ENCODE measurements around the gene GRK5.

GRK5 gene

DNA sequence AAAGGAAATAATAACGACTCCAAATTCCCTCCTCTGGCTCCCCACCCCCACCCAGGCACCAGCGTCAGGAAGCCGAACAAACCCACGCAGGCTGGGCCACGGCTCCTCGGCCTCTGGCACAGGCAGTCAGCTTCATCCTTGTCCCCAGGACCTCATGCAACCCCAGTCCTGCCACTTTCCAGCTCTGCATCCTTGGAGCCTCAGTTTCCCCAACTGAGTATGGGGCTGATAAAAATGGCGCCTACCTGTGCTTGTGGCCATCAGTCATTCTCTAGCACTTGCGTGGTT is 198.1 kb downstream of the GRK5 start:
- no peak for DNase-seq (ENCODE audit: low read depth, low spot score)

DNA sequence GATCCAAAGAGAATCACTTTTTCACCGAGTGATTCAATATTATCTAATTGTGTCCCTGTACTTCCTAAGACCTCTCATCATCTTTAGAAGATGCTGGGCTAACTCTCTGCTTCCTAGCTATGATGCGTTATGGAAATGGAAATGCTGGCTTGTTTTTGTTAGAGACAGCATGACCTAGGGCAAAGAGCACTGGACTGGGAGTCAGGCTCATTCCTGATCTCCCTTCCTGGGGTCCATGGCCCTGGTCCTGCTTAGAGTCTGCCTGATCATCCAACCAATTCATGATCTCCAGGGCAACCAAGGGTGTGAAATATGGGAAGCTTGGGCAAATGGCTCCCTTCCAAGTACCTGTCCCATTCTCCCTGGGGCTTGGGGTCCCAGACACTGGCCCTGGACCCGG is 198.8 kb downstream of the GRK5 start:
- no peak for DNase-seq (ENCODE audit: low read depth, low spot score)

GRCh38 chr10:119406601-119407253 is 199.4 kb downstream of the GRK5 start:
- DNase-seq (ENCODE audit: low read depth, low spot score) = no peak

GRCh38 chr10:119407254-119407777 is 199.9 kb downstream of the GRK5 start:
- no peak for DNase-seq (ENCODE audit: low read depth, low spot score)

- no peak for DNase-seq (ENCODE audit: low read depth, low spot score)
These were observed 200.7 kb downstream of the GRK5 start for GRCh38 chr10:119408072-119408471.

DNA sequence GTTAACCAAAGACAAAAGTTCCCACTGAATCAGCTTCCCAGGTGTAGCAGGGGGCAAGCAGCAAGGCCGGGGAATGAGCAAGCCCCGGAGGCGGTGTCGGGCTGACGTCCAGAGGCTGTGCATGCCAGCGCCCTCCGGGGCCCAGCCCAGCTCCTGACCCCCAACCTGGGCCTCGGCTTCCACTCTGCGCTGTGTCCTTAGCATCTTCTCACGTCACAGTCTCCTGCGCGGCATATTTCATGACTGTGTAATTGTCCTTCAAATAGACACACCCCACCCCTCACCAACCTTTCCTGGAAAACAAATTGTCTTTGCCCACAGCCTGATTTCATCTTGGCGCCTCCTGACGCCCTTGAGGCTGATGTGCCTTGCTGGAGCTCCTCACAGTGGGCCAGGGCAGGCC is 201.6 kb downstream of the GRK5 start:
- no peak for DNase-seq (ENCODE audit: low read depth, low spot score)

- DNase-seq (ENCODE audit: low read depth, low spot score) = no peak
These were observed 202.0 kb downstream of the GRK5 start for GRCh38 chr10:119409385-119409784.

DNA sequence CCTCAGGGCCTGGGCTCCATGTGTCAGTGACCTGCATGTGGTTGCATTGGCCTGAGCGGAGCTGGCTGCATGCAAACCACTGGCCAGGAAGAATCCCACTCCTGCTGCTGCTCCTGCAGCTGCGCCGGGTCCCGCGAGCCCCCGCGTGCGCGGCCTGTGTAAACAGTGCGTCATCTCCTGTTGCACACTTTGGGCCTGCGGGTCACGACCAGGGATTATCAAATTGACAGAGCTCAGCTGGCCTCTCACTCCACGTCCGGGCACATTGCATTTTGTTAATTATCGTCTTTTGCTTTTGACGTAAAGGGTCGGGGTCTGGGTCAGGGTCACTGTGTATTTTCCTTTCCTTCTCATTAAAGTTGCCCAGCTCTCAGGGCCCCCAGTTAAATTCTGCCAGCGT is 202.5 kb downstream of the GRK5 start:
- DNase-seq (ENCODE audit: low read depth, low spot score) = no peak

DNA sequence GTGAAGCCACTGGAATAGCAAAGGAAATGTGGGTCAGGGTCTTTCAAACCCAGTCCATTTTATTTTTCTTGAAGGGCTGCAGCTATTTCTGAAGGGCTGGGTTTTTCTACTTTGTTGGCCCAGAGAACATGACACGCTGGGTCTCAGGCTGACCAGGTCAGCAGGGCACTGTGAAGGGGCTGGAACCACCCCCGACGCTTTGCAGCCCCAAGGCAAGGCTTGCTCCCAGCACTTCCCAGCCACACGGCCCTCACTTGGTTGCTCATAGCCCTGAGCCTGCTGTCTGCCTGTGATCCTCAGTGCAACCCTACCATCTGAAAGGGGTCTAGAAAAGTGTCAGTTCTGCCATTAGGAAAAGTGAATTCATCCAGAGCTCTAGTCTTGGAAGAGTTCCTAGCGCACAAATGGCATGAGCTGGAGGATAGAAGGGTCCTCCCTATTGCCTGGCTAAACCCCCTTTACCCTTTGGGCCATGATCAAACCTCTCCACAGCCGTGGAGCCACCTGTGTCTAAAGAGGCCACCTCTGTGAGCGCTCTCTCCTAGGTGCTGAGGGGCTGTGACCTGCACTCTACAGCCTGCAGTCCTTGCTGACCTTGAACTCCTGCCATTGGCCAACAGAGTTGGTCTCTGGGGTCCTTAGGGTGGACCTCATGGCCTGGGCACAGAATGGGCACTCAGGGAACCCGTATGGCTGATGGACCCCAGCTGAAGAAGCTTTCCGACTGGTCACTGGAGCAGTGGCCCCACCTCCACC is 203.2 kb downstream of the GRK5 start:
- DNase-seq (ENCODE audit: low read depth, low spot score) = no peak

DNA sequence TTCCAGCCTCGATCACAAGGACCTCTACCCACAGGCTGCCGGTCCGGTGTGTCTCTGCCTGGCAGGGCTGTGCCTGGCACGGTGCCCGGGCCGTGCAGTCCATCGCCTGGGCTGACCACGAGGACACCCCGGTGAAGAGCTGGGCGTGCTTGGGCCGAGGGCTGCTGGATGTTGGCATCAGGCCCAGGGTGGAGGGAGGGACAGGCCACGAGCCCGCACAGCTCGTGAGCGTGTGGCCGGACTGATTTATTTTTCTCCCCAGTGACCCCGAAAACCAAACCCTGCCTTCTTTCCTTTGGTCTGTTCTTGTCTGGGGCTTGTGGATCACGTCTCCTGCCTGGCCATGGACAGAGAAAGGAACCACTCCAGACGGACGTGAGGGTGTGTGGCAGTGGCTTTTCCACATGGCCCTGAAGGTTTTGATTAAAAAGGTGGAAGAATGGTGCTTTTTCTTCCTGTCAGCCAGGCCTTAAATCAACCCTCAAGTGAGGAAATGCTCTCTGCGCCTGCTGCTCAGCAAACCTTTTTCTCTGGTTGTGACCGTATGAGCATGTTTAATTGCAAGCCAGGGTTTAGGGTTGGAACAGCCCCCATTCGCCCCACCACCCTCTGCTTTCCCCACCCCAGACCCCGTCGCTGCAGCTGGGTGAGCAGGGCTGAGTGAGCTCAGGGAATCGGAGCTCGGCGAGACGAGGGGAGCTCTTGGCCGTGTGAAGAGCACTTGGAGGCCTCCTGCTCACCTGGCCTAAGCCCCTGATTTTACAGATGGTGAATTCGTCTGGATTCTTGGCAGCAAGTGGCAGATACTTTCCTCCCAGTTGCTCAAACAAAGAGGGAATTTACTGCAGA is 205.1 kb downstream of the GRK5 start:
- DNase-seq (ENCODE audit: low read depth, low spot score) = no peak

DNA sequence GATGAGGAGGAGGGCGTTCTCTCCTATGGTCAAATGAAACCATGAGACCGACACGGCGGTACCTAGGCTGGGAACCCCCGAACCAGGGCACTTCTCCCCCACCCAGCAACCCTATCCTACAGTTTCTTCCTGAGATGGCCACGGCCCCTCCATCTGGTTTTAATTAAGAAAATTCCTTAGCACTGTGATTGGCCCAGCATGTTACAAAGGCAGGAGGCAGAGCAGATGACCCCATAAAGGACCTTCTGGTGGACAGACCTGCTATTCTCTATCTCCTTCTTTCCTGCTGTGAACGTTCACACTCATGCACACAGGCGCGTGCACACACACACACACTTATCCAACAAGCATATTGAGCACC is 205.7 kb downstream of the GRK5 start:
- no peak for DNase-seq (ENCODE audit: low read depth, low spot score)

GRCh38 chr10:119413471-119414080 is 206.2 kb downstream of the GRK5 start:
- DNase-seq (ENCODE audit: low read depth, low spot score) = no peak

GRCh38 chr10:119414081-119414611 is 206.8 kb downstream of the GRK5 start:
- no peak for DNase-seq (ENCODE audit: low read depth, low spot score)

DNA sequence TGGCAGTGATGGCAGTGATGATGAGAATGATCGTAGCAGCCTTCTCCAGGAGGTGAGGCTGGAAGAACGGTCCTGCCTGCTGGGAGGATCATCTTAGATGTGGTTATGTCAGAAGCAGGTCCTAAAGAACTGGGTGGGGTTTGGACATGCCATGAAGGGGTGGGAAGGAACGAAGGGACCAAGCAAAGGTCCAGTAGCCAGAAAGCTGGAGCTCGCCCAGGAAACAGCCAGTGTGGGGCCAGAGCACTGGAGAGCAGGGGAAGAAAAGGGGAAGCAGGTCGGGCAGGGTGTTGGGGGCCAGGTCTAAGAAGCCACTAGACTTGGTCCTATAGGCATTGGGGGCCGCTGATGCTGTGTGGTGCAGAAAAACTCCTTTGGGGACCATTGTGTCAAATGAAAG is 207.8 kb downstream of the GRK5 start:
- no peak for DNase-seq (ENCODE audit: low read depth, low spot score)

- DNase-seq (ENCODE audit: low read depth, low spot score) = no peak
These were observed 208.4 kb downstream of the GRK5 start for GRCh38 chr10:119415536-119416503.

- peak; percentile 43 for DNase-seq (ENCODE audit: low read depth, low spot score)
These were observed 209.5 kb downstream of the GRK5 start for GRCh38 chr10:119416855-119417254.

DNA sequence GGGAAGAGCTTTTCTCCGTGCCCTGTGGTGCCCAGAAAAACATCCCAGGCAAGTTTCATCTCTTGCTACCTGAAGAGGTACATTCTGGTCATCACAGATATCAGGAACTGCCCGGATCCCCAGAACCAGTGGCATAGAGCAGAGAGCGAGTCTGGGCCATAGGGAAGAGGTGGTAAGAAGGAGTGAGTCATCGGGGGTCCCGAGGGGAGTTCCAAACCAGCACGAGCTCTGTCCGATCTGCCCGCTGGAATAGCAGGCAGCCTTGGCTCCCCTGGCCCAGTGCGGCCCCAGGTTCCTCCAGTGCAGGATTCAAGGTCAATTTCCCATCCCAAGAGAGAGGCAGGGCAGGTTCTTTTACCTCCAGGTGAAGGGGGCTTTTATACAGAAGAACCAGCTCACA is 210.5 kb downstream of the GRK5 start:
- no peak for DNase-seq (ENCODE audit: low read depth, low spot score)

DNA sequence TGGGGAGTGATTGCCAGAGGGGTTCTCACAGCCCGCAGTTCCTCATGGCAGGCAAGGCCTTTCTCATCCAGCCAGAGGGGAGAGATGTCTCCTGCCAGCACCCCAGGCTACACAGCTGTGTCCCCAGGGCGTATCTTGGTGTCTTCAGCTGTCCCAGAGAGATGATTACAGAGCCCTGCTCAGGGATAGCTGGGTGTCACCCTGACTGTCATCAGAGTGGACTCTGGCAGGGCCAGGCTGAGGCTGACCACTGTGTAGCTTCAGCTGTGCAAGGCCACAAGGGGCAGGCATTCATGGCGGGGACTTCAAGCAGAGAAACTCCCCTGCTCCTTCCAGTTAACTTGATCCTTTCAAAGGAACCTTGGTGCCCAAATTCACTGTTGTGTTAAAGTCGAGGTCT is 211.0 kb downstream of the GRK5 start:
- DNase-seq (ENCODE audit: low read depth, low spot score) = no peak

GRCh38 chr10:119419931-119420330 is 212.6 kb downstream of the GRK5 start:
- no peak for DNase-seq (ENCODE audit: low read depth, low spot score)

DNA sequence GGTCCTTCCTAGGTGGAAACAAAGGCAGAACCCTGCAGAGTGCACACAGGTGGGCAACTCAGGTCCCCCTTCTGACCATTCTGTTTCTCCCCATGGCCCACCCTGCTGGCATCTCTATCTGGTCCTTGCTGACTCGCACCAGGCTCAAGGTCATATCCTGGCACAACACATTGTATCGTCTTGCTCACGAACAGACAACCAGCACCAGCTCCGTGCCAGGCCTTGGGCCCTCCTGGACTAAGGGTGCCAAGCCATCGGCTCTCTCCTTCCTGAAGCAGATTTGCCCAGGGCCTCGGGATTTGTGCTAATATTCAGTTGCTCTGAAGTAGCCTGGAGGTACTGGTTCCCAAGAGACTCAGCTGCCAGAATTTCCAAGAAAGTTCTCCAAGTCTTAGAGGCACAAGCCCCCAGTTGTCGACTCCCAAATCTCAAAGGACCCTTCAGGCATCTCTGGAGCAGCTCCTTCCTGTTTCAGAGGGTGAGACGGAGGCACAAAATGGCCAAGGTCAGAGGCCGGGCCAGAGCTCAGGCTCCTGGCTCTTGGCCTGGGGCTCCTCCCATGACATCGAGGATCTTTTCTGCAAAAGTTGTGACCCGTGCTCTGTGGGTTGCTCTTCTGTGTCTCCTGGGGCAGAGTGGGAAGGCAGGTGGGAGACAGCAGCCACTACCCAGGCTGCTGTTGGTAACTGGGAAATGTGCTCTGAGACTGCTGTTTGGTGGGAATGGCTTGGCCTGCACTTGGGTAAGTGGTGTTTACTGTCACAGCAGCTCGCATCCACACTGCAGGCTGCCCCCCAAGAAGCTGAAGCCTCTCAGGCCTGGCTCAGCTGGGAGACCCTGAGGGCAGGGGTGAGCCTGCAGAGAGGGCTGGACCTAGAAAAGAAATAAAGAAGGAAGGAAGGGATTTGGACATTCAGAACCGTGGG is 213.8 kb downstream of the GRK5 start:
- no peak for DNase-seq (ENCODE audit: low read depth, low spot score)
